Activated CD4-positive, CD25-positive, alpha-beta regulatory T cell treated with anti-CD3 and anti-CD28 coated beads, Interleukin-2, amount 50 U/mL, for 16 hours (primary cell): ENCODE data around the gene INPPL1.

ENCODE experiments used
- DNase-seq: peaks from one replicate; pipeline ENCODE4 v3.0.0-alpha.2; 2020; ENCODE audit warnings: low read depth, low spot score

Gene INPPL1

DNA sequence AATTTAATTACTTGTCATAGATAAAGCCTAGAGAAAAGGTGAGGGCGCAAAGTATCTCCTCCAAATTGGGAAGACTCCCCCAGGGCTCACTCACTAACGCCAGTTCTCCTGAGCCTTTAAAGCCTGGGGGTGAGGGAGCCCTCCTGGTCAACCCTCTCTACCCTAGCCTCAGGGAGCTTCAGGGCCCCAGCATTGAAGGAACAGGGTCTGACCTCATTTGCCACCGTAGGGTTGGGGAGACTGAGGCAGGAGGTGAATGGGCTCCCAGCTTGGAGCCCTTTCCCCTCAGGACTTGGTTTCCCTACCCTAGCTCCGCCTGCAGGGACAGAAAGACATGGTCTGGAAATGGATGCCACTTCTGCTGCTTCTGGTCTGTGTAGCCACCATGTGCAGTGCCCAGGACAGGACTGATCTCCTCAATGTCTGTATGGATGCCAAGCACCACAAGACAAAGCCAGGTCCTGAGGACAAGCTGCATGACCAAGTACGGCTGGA, 6.3 kb upstream of the INPPL1 start:
- DNase-seq, result no peak

DNA sequence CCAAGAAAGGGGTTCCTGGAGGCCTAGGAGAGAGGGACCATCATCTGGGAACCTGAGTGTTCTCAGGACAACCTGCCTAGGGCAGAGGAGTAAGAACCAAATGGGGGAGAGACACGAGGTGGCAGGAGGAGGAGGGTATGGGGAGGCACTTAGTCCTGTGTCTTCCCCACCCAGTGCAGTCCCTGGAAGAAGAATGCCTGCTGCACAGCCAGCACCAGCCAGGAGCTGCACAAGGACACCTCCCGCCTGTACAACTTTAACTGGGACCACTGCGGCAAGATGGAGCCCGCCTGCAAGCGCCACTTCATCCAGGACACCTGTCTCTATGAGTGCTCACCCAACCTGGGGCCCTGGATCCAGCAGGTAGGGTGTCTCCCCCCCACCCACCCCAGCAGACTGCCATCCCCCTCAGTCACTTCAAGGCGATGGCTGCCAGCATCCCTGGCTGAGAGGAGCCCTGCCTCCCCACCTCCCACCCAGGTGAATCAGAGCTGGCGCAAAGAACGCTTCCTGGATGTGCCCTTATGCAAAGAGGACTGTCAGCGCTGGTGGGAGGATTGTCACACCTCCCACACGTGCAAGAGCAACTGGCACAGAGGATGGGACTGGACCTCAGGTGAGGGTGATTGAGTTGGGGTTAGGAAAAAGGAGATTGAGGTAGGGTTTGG, 3.7 kb upstream of the INPPL1 start:
- no peak for DNase-seq

DNA sequence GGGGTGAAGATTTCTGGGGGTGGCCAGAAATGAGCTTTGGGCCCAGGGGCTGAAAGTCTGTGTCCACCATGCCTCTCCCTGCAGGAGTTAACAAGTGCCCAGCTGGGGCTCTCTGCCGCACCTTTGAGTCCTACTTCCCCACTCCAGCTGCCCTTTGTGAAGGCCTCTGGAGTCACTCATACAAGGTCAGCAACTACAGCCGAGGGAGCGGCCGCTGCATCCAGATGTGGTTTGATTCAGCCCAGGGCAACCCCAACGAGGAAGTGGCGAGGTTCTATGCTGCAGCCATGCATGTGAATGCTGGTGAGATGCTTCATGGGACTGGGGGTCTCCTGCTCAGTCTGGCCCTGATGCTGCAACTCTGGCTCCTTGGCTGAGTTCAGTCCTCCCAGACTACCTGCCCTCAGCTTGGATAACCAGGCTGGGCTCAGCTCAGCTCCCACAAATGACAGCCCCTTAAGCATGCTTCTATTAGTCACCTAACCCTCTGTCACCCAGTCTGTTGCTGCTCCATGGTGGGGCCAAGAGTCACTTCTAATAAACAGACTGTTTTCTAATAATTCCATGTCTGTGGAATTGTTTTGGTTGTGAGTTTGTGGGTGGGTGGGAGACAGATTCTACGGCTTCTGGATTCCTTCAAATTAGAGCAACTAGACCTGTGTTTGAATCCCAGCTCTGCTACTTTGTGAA, 3.0 kb upstream of the INPPL1 start:
- DNase-seq, result no peak

DNA sequence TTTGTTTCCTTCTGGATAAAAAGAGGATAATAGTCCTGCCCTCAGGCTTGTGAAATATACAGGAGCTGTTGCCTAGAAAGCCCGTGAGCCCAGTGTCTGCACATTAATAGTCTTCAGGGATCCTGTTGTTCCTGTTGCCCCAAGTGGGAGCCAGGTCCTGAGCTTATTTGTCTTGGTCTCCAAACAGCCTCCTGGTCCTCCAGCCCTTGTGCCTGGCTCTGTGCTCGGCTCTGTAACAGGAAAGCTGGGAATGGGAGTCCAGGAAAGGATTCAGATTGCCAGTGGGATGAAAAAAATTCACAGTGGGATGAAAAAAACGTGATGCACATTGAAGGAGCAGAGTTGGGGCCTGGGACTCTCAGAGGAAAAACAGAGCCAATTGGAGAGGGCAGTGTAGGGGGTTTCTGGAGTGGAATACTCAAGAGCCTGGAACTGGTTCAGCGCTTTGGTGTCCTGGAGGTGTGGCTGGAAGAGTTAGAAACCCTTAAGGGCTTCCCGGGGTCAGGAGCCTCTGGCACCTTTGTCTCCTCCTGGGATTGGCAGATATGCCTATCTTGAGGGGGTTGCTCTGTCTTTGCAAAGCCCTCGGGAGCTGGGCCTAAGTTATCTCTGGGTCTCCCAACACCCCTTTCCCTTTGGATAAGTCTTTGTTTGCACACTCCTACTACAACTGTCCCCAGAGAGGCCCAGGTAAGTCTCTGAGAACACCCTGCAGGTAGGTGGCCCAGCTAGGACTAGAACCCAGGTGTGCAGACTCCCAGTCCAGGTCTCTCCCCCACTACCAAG, 2.3 kb upstream of the INPPL1 start:
- no peak for DNase-seq

DNA sequence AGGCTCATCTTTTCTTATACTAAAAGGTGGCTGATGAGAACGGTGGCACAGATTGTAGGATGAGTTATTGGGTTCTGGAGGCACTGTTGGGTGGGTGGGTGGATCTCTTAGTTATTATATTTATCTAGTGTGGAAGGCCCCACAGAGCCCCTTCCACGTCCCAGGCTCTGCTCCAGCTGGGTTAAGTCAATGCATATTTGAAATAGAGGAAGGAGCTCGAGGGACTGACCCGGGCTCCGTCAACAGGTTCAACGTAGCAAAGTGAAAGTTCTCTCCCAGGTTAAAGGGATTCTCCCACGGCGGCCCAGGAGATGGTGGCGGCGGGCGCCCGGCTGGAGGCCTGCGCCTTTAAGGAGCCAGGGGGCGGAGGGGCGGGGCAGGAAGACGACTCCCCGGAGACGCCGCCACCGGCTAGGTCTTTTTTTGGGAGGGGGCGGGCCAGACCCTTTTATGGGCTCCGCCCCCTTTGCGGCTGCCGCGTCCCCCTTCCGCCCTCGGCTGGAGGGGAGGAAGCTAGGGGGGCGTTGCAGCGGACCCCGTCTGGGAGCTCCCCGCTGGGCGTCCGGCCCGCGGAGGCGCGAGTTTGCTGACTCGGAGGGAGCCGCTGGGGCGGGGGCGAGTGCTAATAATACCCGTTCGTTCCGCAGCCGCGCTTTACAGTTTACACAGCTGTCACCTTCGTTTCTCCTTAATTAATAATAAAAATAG, 1.5 kb upstream of the INPPL1 start:
- DNase-seq, result peak; percentile 85

DNA sequence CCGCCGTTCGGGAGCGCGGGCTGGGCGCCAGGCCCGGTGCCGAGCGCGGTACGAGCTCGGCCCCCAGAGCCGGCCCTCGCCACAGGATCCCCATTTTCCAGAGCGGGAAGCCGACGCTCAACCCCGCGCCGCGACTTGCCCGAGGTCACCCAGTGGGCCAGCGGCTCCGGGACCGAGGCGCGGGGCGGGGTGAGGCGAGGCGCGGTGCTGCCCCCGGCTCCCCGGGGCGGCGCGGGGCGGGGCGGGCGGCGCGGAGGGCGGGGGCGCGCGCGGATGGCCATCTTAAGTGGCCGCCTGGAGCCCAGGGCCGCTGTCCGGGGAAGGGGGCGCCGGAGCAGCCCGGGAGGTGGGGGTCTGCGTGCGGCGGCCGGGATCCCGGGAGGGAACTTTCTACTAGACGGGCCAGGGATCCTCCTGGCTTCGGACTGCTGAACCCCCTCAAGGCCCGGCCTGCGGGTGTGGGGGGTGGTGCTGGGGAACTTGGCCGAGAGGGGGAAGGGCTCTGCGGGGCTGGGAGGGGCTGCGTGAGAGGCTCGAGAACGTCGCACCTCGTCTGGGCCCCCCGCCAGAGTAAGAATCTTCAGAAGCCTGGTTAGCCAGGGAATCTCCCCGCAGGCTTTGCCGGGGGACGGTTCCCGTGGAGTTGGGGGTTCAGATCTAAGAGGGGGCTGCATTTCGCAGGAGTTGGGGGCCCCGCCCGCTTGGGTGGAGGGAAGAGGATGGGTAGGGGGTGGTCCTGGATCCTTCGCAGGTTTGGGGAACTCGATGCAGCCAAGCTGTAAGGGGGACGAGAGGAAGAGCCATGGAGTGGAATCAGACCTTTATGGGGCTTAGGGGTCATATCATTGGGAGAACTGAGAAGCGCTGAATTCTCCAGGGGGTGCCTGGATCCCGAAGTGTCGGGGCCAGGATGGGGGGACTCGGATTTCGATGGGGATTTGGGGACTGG, 678 bp upstream of the INPPL1 start:
- DNase-seq, result peak; percentile 26

DNA sequence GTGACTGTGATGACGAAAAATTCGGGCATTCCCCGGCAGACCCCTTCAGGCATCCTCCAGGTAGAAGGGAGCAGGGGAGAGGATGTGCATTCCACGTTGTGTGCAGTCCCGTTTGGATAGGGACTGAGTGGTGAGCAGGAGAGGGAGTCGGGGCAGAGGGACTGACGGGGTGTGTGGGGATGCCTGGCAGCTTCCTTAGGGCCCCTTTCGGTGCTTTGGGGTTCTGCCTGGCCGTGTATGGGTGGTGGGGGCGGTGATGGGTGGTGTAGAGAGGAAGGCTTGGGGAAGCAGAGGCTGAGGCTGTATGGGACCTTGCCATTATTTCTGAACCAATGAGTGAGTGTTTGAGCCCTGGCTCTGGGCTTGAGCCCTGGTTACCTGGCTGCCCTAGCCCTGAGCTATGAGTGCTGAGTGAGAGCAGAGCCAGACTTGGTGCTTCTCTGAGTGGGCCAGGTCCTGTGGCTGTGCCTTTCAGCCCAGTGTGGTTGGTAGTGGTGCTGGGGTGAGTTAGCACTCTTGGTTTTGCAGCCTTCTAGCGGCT, 914 bp downstream of the INPPL1 start:
- DNase-seq, result no peak

DNA sequence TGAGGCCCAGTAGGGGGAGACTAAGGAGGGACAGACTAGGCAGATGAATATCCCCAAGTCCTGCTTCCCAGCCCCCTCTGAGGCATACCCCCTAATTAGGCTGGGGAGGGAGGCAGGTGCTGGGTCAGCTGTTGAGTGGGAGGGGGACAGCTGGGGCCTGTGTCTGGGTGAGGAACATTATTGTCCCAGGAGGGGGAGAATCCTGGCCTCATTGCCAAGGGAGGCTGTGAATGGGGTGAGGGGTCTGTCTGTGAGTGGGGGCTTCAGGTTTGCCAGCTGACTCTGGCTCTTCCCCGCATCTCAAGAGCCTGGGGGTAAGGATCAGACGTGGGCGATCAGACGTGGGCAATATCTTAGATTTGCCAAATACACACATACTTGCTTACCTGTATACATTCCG, 2.1 kb downstream of the INPPL1 start:
- DNase-seq, result no peak

DNA sequence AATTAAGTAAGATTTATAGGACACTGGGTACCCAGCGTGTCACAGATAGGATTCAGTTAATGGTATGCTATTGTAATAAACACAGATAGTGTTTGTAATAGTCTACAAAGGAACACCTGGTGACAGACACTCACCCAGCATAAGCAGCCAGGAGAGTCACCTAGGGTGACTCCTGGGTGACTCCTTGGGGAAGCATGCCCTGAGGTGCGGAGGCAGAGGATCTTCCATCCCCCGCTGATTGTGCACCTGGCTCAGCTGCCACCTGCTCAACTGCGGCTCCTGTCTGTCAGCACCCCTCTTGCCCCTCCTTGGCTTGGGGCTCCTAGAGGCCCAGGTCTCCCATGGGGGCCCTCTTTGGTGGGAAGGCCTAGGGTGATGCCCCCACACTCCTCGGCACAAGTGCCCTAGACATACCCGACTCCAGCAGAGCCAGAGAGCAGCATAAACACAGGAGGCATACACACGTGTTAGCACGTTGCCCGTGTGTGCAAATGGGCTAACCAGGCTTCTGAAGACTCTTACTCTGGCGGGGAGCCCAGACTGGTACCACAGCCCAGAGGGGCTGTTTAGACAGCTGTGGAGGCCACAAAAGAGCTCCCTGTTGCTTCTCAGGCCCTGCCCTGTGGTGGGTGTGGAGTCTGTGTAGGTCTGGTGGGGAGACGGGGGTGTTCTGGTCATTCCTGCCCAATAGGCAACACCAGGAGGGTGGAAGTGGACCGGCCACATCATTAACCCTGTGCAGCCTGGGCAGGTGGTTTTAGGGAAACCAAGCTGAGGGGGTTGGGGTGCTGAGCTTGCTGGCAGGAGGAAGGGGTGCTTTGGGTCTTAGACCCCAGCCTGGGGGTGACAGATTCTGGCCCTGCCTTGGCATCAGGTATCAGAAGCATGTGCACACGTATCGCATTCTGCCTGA, 3.0 kb downstream of the INPPL1 start:
- DNase-seq, result no peak

DNA sequence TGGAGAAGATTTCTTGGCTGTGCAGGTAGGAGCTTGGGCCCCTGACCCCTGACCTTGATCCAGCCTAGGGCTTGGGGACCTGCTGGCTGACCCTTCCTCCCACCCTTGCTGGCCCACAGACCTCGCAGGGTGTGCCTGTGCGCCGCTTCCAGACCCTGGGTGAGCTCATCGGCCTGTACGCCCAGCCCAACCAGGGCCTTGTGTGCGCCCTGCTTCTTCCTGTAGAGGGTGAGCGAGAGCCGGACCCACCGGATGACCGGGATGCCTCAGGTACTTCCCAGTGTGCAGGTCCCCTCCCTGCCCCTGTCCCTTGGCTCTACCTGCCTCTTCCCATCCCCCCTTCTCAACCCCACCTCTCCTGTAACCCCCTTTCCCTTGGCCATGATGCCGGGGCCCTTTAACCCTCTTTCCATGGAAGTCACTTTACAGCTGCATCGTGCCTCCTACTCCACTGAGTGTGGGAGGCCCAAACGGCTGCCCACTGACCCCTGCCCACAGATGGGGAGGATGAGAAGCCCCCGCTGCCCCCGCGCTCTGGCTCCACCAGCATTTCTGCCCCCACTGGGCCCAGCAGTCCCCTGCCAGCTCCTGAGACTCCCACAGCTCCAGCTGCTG, 3.8 kb downstream of the INPPL1 start:
- no peak for DNase-seq

DNA sequence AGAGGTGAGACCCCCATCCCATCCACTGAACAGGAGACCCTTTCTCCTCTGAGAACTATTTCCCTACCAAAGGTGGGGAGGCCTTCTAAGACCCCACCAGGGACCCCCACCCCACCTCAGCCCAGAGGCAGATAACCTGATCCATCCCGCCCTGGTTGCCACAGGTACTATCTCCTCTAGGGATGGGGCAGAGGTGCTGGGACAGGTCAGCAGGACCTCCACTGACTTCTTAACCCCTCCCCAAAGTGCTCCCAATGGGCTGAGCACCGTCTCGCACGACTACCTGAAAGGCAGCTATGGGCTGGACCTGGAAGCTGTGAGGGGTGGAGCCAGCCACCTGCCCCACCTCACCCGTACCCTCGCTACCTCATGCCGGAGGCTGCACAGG, 4.3 kb downstream of the INPPL1 start:
- DNase-seq, result no peak

DNA sequence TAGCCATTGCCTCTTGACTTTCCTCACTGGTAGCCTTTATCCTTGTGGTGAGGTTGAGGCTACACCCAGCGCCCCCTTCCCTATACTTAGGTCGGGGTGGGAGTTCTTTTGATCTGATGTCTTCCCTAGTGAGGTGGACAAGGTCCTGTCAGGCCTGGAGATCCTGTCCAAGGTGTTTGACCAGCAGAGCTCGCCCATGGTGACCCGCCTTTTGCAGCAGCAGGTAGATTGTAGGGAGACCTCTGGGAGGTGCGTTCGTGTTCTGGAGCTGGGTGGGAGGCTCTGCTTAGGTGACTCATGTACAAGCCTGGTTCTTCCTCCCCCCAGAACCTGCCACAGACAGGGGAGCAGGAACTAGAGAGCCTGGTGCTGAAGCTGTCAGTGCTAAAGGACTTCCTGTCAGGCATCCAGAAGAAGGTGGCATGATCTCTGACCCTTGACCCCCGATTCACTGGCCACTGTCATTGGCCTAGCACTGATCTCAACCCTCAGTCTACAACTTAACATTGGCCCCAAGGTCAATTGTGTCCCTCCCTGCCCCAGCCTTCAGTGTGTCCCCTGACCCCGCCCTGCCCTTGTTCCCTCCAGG, 4.9 kb downstream of the INPPL1 start:
- no peak for DNase-seq

DNA sequence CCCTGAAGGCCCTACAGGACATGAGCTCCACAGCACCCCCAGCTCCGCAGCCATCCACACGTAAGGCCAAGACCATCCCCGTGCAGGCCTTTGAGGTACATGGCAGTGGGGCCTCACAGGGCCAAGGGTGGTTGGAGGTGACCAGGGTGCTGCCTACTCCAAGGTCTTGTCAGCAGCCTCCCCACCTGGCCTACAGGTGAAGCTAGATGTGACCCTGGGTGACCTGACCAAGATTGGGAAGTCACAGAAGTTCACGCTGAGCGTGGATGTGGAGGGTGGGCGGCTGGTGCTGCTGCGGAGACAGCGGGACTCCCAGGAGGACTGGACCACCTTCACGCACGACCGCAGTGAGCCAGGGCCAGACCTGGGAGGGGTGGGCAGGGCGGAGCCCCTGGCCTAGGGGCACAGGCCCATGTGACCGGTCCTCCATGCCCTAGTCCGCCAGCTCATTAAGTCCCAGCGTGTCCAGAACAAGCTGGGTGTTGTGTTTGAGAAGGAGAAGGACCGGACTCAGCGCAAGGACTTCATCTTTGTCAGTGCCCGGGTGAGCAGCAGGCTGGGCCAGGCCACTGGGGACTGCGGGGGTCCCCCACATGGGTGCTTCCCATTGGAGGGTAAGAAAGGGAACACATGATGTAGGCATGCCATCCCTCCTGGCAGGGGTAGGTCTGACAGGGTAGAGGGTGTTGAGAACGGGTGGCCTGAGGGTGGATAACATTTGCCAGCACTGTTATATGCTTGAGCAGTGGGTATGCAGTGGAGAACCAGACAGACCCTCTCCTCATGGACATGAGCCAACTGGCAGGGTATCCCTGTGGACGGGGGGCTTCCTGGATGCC, 5.6 kb downstream of the INPPL1 start:
- no peak for DNase-seq

DNA sequence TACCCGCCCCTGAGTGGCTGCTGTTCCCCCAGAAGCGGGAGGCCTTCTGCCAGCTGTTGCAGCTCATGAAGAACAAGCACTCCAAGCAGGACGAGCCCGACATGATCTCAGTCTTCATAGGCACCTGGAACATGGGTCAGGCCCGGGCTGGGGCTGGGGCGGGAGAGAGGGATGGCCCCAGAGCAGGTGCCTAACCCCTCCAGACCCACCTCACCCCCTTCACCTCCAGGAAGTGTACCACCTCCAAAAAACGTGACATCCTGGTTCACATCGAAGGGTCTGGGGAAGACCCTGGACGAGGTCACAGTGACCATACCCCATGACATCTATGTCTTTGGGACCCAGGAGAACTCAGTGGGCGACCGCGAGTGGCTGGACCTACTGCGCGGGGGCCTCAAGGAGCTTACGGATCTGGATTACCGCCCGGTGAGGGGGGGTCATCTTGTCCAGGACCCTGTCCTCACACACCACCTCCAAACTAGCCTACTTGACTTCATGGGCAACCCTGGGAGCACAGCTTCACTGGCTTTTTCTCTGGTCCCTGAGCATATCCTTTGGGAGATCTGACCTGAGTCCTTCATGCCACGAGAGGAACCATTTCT, 6.3 kb downstream of the INPPL1 start:
- no peak for DNase-seq

DNA sequence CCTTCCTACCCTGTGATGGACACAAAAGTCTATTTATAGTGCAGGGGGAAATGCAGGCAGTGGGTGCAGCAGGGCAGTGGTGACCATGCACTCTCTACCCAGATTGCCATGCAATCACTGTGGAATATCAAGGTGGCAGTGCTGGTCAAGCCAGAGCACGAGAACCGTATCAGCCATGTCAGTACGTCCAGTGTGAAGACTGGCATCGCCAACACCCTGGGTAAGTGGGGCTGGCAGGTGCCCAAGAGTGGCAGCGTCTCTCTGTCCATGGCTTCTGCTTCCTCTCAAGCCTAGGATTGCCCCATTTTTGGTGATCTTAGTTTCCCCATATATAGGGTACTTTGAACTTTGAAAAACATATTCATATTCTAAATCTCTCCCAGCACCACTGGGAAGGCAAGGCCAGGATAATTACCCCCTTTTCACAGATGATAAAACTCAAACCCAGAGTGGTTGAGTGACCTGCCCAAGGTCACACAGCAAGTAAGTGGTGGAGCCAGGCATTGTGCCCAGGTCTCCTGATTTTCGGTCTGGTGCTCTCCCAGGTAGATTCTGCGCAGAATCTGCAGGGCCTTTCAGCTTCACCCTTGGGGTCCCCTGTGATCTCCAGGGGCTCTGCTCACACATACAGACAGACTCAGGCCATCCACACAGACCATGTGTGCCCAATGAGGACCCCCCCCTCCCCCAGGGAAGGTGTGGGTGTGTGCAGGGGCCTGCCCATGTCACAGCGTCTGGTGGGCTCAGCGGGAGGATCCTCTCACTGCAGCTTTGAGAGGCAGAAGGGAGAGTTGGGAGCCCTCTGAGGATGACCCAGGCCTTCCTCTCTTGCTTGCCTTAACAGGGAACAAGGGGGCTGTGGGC, 7.1 kb downstream of the INPPL1 start:
- DNase-seq, result no peak
